Endothelial cell of umbilical vein (primary cell): ENCODE measurements around the gene SLC5A11. TPM values are rescaled to one million over a fixed set of nuclear protein-coding genes. Genes with fewer than 3 reads are reported as not detected.

Source experiments
- BruUV-seq: library from RNA; stranded (reverse); fragments of 400-500 nt; replicated peaks from 2 replicates; lab custom pipeline; 2021; lab: Mats Ljungman, UMichigan
- CTCF ChIA-PET: fragments of 300-600, 350-600 bp; sonication (Branson Sonifier 250); formaldehyde crosslinking; loops from one replicate; lab custom pipeline; 2021; ENCODE audit warnings: antibody characterized with exemption, inconsistent platforms; lab: Charles Lee
- POLR2A ChIA-PET: fragments of 300-600, 350-600 bp; sonication (Branson Sonifier 250); formaldehyde crosslinking; loops from one replicate; lab custom pipeline; 2021; ENCODE audit warnings: antibody characterized with exemption, inconsistent platforms; lab: Charles Lee
- DNase-seq: peaks from one replicate; pipeline ENCODE4 v3.0.0-alpha.2; 2011; ENCODE audit warnings: low read depth, low spot score
- FAIRE-seq: peaks from 2 replicates; lab custom pipeline; 2011; peaks lifted over from hg19 to GRCh38; lab: Jason Lieb, UNC
- H2AFZ ChIP-seq: 2 replicates; pipeline ENCODE4 v1.6.0; 2012; ENCODE audit warnings: low read depth, low read length, control low read depth, inconsistent platforms
- H3K27ac ChIP-seq: 2 replicates; pipeline ENCODE4 v1.5.1; 2011; ENCODE audit warnings: low read depth, mild to moderate bottlenecking, control low read depth, low read length, moderate library complexity; ENCODE audit not compliant: insufficient read depth
- H3K27me3 ChIP-seq, 2 experiments: 2 replicates each; pipeline versions ENCODE4 v1.6.0 to v1.6.1; 2011; ENCODE audit warnings: low read length in 2 of 2, mixed read lengths in 1 of 2; ENCODE audit not compliant: control insufficient read depth in 2 of 2, insufficient read depth in 2 of 2
- H3K36me3 ChIP-seq, 2 experiments: 2 replicates in 1 of 2; 3 replicates in 1 of 2; pipeline ENCODE4 v1.5.1; 2011; ENCODE audit warnings: low read length in 2 of 2, mild to moderate bottlenecking in 1 of 2, moderate library complexity in 1 of 2; ENCODE audit not compliant: control insufficient read depth in 2 of 2, insufficient read depth in 2 of 2; ENCODE audit errors: extremely low read depth in 1 of 2
- H3K4me1 ChIP-seq: 3 replicates; pipeline ENCODE4 v1.5.1; 2011; ENCODE audit warnings: mild to moderate bottlenecking, low read length; ENCODE audit not compliant: control insufficient read depth, insufficient read depth; ENCODE audit errors: extremely low read depth
- H3K4me2 ChIP-seq: 2 replicates; pipeline ENCODE4 v1.6.1; 2011; ENCODE audit warnings: low read length, control low read depth, mixed read lengths; ENCODE audit not compliant: insufficient read depth
- H3K4me3 ChIP-seq, 3 experiments: fragments of 200-600 bp in 1 of 3; sonication (generic), shearing (Covaris generic) in 1 of 3; replicated peaks in 1 of 3; 2 replicates each; pipeline ENCODE4 v1.5.1; 2011 to 2016; ENCODE audit warnings: control low read depth in 3 of 3, low read length in 3 of 3, mild to moderate bottlenecking in 2 of 3, inconsistent platforms in 1 of 3, low read depth in 1 of 3, moderate library complexity in 1 of 3; ENCODE audit not compliant: insufficient read depth in 1 of 3
- H3K79me2 ChIP-seq: 2 replicates; pipeline ENCODE4 v1.6.0; 2012; ENCODE audit warnings: low read length, inconsistent platforms; ENCODE audit not compliant: control insufficient read depth, insufficient read depth
- H3K9ac ChIP-seq: replicated peaks from 2 replicates; pipeline ENCODE3; 2011; ENCODE audit warnings: low read length, control low read depth; ENCODE audit not compliant: insufficient read depth; ENCODE audit errors: extremely low read depth
- H3K9me1 ChIP-seq: replicated peaks from 3 replicates; pipeline ENCODE4 v1.6.0; 2011; ENCODE audit warnings: mild to moderate bottlenecking, low read length; ENCODE audit not compliant: control insufficient read depth, insufficient read depth; ENCODE audit errors: extremely low read depth
- H3K9me3 ChIP-seq: replicated peaks from 2 replicates; pipeline ENCODE4 v1.5.1; 2012; ENCODE audit warnings: low read length, inconsistent platforms; ENCODE audit not compliant: control insufficient read depth, insufficient read depth
- H4K20me1 ChIP-seq: replicated peaks from 2 replicates; pipeline ENCODE3; 2011; ENCODE audit warnings: mild to moderate bottlenecking, low read length; ENCODE audit not compliant: control insufficient read depth, insufficient read depth; ENCODE audit errors: extremely low read depth
- CTCF ChIP-seq, 2 donors: IDR thresholded peaks; 1 replicate in 1 of 2; 2 replicates in 1 of 2; pipeline ENCODE4 v1.5.1; 2011; ENCODE audit warnings: low read length in 2 of 2, mild to moderate bottlenecking in 2 of 2, moderate library complexity in 2 of 2, control low read depth in 1 of 2, inconsistent platforms in 1 of 2, low read depth in 1 of 2; ENCODE audit not compliant: insufficient read depth in 1 of 2; ENCODE audit errors: extremely low read depth in 1 of 2
- EZH2 ChIP-seq: IDR thresholded peaks from 2 replicates; pipeline ENCODE4 v1.6.1; 2012; ENCODE audit warnings: borderline replicate concordance, low read depth, mild to moderate bottlenecking, moderate library complexity, low read length, inconsistent platforms; ENCODE audit not compliant: severe bottlenecking
- FOS ChIP-seq: IDR thresholded peaks from 2 replicates; pipeline ENCODE4 v1.6.1; 2011; ENCODE audit warnings: mild to moderate bottlenecking, low read length, moderate library complexity, borderline replicate concordance; ENCODE audit not compliant: insufficient read depth
- GATA2 ChIP-seq: IDR thresholded peaks from 2 replicates; pipeline ENCODE4 v1.7.0; 2011; ENCODE audit warnings: low read depth, mild to moderate bottlenecking, moderate library complexity, mixed read lengths, low read length; ENCODE audit not compliant: insufficient read length, insufficient read depth
- JUN ChIP-seq: IDR thresholded peaks from 2 replicates; pipeline ENCODE4 v1.6.1; 2011; ENCODE audit warnings: borderline replicate concordance, low read depth; ENCODE audit not compliant: insufficient read length, insufficient read depth
- MAX ChIP-seq: IDR thresholded peaks from 2 replicates; pipeline ENCODE4 v1.6.1; 2011; ENCODE audit not compliant: insufficient read depth, insufficient read length
- MYC ChIP-seq: IDR thresholded peaks from one replicate; pipeline ENCODE4 v1.6.1; 2011; ENCODE audit warnings: mild to moderate bottlenecking, low read depth, low read length
- POLR2A ChIP-seq: IDR thresholded peaks from 2 replicates; pipeline ENCODE4 v1.6.1; 2012; ENCODE audit warnings: low read depth, mild to moderate bottlenecking, control low read depth, low read length
- POLR2AphosphoS5 ChIP-seq: IDR thresholded peaks from 2 replicates; pipeline ENCODE4 v1.6.1; 2012; ENCODE audit warnings: low read depth, mild to moderate bottlenecking, control low read depth, low read length, moderate library complexity; ENCODE audit not compliant: insufficient read depth
- dilution Hi-C: fragments of 300-500 bp; cut with MboI; formaldehyde crosslinking; loops from one replicate; pipeline ENCODE4 v1.15.0; 2019; ENCODE audit warnings: low sequenced_read_pairs; ENCODE audit not compliant: extremely low pct_ligation_motif_present
- intact Hi-C: fragments of 100-400 bp; cut with micrococcal nuclease; formaldehyde crosslinking; loops from one replicate; pipeline ENCODE4 v1.10.0; 2022
- polyA plus RNA-seq, 4 experiments: library from polyadenylated mRNA; depleted of rRNA in 3 of 4; stranded (reverse) in 3 of 4; unstranded in 1 of 4; fragments of >200 nt; gene quantifications; 2 replicates each; pipeline versions ENCODE4 v1.2.1 to v1.2.3, GENCODE V29; 2011 to 2012; ENCODE audit warnings: missing spikeins in 1 of 4
- total RNA-seq: library from RNA; stranded (reverse); gene quantifications from 2 replicates; pipeline ENCODE4 v1.2.3, GENCODE V29; 2021

The SLC5A11 gene
- total and polyA plus RNA-seq, 2 donors (not counting 3 experiments of a cell fraction or from before 2014, with no cell fraction given): 0.12 TPM; not detected in 1

- Histone ChIP-seq H4K20me1 (no peaks in the 10 kb centered on the region), H3K9me3 (no peaks in the 10 kb centered on the region), H3K4me2 (no peak overlapping the region), H3K9me1 (no peaks in the 10 kb centered on the region), H2AFZ (no peak overlapping the region), H3K4me1 (peaks cover 9% of the 10 kb centered on the region), H3K36me3 (peaks cover 16 to 44% of the 10 kb centered on the region in 2 experiments), H3K27ac (peak overlapping the region; percentile 14), H3K9ac (no peak overlapping the region), H3K27me3 (no peaks in the 10 kb centered on the region), H3K79me2 (no peaks in the 10 kb centered on the region), H3K4me3 (no peak overlapping the region)
- ChIA-PET CTCF (interaction anchor here (1.1 kb wide), 1 partner anchor 31 kb away, joined by 3 read pairs; no protein-coding TSS in a partner anchor), POLR2A (no interaction called here)
- TF ChIP-seq MAX (no peak), FOS (peak; percentile 21)
- intact Hi-C loops (no loop called here), dilution Hi-C loops (no loop called here)
- FAIRE-seq: peak; percentile 4
- DNase-seq: peak; percentile 21
- BruUV-seq: no TSS peak
These were observed 25.2 kb upstream of the SLC5A11 start for GRCh38 chr16:24820522-24820921.

- Histone ChIP-seq H3K9me3 (no peaks in the 10 kb centered on the region), H2AFZ (no peak overlapping the region), H3K9ac (no peak overlapping the region), H3K4me1 (peaks cover 9% of the 10 kb centered on the region), H3K27ac (no peak overlapping the region), H3K4me2 (no peak overlapping the region), H3K27me3 (no peaks in the 10 kb centered on the region), H3K36me3 (peaks cover 20 to 44% of the 10 kb centered on the region in 2 experiments), H3K79me2 (no peaks in the 10 kb centered on the region), H3K4me3 (no peak overlapping the region), H4K20me1 (no peaks in the 10 kb centered on the region), H3K9me1 (no peaks in the 10 kb centered on the region)
- dilution Hi-C loops (no loop called here), intact Hi-C loops (no loop called here)
- POLR2A ChIA-PET: no interaction called here
- CTCF ChIA-PET: interaction anchor here (1.1 to 1.2 kb wide), 2 partner anchors 13 to 31 kb away, joined by 3 read pairs; no protein-coding TSS in a partner anchor
- TF ChIP-seq POLR2A (no peak), EZH2 (no peak), POLR2AphosphoS5 (no peak), MAX (no peak), JUN (no peak), MYC (no peak), GATA2 (no peak), FOS (no peak), CTCF (IDR thresholded peaks at IDR 0.05; ENCODE audit: extremely low read depth in 1 of 2, insufficient read depth in 1 of 2, low read depth in 1 of 2, low read length in 2 of 2) (no peak)
- no peak for FAIRE-seq
- no TSS peak for BruUV-seq
- no peak for DNase-seq
These were observed 24.6 kb upstream of the SLC5A11 start for GRCh38 chr16:24821129-24821528.
